ENCODE results near the gene RALGPS1.

RALGPS1 gene

DNA sequence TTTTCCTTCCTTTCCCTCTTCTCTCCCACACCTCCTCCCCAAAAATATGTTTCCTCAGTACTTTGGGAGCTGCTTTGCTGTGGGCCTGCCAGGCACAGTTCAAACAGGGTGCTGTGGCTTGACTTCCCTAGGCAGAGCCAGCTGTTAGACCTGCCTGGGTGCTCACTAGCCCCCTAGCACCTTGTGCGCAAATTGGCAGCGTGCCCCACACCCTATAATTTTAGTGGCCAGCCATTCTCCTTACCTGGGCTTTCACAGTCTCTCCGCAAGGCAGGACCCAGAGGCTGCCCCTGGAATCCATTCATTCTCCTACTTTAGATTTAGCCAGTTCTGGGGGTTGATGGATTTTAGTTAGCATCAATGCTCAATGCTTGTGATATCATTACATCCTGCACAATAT lies 135.6 kb downstream of the RALGPS1 start:
- no peak for DNase-seq (ENCODE audit: low read depth in 1 of 2, low spot score in 1 of 2)

DNA sequence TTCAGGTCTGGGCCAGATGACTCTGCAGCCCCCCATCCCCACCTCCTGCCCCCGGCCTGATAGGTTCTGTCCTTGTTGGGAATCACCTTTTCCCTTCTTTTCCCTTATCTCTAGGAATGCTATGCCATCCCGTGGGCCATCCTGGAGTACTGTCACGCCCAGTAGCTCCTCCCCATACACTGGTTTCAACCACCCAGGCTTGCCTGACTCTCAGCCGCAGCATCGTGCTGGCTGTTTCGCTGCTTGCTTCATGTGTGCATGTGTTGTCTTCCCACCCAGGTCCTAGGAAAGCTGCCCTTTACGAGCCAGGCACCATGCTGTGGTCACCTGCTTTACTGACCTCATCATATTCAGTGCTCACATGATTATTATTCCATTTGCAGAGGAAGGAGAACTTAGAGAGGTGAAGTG lies 136.0 kb downstream of the RALGPS1 start:
- DNase-seq (ENCODE audit: low read depth in 1 of 2, low spot score in 1 of 2): no peak

DNA sequence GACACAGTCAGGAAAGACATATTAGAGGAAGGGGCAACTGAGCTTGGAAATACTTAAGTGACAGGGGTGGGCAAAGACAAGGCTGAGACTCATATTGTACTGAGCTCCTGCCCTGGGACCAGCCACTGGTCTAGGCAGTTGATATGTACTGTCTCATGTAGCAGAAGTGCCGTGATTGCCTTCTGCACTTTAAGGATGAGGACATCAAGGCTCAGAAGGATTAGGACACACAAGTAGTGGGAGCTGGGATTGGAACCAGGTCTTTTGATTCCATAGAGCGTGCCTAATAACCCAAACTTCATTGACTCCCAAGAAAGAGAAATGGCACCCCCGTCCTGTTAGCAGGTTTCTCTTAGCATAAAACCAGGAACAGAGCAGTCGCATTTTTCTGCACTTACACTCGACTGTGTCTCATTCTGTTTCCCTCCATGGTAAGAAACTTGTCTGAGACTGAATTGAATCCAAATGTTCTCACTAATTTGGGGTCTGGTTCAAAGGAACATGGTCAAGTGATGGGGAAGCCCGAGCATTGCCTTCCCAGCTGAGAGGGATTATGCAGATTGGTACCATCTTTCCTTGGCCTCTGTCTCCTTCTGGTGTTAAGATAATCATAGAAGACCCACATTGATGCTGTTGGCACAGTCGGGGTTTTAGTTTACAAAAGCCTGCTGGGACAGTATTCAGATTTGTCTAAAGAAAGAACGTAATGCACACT lies 137.5 kb downstream of the RALGPS1 start:
- no peak for DNase-seq (ENCODE audit: low read depth in 1 of 2, low spot score in 1 of 2)

DNA sequence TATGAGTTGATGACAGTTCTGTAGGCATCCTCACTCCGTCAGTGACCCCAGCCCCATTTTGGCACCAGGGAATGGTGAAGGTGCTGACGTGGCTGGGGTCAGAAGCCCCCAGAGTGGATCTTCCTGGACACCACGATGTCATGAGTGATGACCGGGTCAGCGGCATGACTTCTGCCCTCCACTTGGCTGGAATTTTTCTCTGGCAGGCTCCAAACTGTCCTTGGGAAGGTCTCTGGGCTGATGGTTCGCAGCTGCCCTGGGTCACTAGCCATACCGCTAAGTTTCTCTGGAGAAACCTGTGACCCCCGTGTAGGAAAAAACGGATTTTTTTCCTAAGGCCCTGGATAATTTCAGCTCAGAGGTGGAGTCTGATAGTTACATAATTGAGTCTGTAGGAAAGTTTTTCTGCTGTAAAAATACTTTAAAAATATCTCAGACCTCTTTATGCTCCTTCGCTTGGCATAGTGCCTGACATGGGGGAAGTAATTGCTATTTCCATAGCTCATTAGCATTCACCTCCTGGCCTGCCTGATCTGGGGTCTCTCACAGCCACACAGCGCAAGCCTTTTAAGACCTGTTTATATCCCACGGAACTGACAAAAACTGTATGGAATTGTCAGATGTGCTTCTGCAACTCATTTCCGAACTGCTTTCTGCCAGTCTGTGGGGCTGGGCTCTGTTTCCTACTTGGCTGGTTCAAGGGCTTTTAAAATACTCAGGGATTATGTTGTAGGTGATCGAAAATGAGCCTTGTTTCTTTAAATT lies 138.7 kb downstream of the RALGPS1 start:
- DNase-seq (ENCODE audit: low read depth in 1 of 2, low spot score in 1 of 2): no peak

DNA sequence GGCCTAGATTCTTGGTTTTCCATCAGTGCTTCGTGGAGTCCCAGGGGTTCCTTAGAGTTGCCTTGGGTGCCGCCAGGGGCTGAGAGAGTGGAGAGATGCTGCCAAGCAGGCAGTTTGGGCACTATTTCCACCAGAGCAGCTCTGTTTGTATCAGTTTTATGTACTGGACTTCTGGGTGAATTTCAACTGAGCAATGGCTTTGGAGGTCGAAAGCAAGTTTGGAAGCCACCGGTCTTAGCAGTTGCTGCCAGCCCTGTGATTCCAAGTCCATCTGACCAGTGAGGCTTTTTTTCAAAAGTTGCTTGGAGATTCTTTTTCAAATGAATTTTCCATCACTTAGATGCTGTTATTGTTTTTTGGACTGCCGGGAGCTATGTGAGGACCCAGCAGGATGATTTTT lies 139.4 kb downstream of the RALGPS1 start:
- no peak for DNase-seq (ENCODE audit: low read depth in 1 of 2, low spot score in 1 of 2)

DNA sequence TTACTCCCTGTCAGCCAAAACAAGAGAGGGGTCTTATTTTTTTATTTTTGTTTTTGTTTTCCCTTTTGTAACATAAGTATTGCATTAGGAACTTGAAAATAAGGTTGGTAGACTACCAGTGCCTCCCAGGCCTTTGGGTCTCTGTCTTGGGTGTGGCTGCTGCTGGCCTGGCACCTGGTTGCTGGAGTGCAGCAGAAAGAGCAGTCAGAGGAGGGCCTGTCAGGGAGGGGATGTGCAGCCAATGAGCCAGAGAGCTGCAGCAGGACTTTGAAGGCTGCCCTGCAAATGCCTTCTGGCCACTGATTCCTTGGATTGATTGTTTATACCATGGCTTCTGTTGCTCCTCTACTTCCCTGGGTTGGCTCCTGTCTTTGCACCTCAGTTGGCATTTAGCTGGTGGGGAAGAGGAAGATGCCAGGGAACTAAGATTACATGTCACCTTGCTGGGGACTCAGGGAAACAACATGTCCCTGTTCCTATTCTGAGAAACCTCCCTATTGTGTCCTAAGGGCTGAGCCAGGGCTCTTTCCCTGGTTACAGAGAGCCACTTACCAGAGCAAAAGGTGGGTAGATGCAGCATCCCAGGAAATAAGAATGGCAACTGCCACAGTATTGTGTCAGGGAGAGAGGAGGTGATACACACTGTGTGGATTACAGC lies 141.3 kb downstream of the RALGPS1 start:
- no peak for DNase-seq (ENCODE audit: low read depth in 1 of 2, low spot score in 1 of 2)

DNA sequence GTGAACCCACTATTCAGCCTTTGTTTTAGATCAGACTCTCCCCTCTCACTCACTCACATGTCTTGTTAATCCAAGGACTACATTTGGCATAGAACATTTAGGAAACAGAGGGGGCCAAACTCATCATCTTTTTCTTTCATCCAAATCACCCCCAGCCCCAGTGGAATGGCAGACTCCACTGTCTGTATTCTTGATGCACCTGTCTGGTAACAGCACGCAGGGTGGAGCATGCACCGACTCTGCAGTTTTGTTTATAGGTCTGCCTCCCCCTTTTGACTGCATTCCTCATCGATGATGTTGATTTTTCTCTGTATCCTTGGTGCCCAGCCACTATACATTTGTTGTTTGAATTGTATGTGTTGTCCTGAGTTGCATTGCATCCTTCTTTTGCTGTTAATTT lies 141.9 kb downstream of the RALGPS1 start:
- DNase-seq (ENCODE audit: low read depth in 1 of 2, low spot score in 1 of 2): no peak

DNA sequence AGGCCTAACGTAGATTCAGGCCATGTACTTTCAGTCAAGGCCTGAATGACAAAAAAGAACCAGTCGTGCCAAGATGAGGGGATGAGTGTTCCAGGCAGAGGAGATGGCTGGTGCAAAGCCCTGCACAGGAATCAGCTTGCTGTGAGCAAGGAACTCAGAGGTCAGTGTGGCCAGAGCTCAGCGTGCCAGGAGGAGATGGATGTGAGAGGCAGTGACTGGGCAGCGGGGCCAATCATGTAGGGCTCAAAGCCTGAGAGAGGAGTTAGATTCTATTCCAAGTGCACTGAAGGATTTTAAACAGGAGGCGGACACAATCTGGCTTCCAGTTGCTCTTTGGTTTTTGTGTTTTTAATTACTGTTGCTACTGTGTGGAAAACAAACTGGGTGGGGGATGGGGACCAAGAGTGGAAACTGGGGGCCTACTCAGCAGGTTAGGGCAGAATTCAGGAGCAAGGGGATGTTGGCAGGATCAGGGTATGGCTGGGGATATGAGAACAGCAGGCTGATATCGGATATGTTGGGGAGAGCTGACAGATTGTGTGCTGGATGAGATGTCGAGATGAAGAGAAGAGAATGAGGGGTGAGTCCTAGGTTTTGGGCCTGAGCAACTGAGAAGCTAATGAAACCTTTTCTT lies 143.5 kb downstream of the RALGPS1 start:
- DNase-seq (ENCODE audit: low read depth in 1 of 2, low spot score in 1 of 2): no peak

DNA sequence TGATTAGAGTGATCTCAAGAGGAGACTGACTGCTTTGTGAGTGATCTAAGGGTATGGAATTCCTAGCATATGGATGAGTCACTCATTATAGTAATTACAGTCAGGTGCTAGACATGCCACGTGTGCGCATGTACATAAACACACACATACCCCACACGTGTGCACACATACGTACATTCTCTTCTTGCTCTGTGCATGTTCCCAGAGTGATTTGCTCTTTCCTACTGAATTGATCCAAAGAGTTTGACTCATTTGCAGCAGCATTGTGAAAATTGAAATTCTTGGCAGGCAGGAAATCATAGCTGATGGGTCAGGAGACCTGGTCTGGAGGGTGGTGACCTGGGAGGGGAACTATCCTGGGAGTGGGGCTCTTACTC lies 144.1 kb downstream of the RALGPS1 start:
- no peak for DNase-seq (ENCODE audit: low read depth in 1 of 2, low spot score in 1 of 2)

DNA sequence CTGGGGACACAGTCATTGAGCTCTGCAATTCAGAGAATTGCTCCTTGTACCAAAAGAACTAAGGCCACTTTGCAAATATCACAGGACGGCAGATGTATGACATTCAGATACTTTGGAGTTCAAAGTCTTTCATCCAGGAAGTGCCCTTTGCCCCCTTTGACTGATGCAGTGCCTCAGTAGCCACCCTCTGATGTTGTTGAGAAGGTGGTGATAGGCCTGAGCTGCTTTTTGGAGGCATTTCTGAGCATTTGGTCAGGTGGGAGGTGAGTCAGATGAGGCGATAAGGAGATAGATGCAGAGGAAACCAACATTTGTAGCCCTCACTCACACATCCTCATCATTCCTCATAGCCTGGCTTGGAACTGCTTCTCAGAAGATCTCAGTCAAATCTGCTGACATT lies 144.4 kb downstream of the RALGPS1 start:
- DNase-seq (ENCODE audit: low read depth in 1 of 2, low spot score in 1 of 2): no peak

DNA sequence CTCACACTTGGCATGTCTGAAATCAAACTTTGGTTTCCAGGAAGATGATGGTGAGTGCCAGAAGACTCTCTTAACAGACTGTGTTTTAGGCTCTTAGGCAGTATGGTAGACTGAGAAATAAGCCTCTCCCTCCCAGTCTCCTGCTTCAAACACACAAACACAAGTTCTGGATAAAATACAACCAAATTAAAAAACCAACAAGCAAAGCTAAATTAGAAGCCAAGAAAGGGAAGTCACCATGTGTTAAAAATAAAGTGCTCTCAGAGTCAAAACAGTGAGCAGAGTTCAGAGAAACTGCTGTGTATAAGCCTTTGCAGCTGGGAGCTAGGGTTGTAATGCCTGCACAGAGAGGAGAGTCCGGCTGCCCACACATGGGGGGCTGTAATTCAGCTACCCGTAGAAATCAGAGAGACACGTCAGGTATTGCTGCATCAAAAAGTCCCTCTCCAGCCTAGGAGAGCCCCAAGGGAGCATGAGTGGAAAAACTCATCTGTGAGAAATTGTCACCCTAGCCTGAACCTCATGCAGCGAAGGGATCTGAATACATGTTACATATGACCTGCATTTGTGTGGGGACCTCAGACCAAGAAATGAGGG lies 145.3 kb downstream of the RALGPS1 start:
- no peak for DNase-seq (ENCODE audit: low read depth in 1 of 2, low spot score in 1 of 2)

DNA sequence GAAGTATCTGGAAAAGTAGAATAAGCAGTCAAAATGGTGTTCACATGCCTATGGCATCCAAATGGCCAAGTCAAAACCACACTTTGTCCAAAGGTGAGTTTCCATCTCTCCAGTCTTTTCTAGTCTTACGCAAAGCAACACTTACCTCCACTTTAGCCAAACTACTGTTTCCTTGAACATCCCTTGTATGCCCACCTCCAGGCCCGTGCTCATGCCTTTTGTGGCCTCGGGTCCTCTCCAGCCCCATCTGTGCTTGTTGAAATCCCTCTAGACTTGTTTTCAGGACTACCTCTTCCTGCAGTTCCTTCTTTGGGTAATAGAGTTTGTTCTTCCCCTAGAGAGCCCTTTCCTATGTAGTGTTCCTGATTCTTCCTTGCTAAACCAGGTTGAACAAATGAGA lies 146.8 kb downstream of the RALGPS1 start:
- no peak for DNase-seq (ENCODE audit: low read depth in 1 of 2, low spot score in 1 of 2)

DNA sequence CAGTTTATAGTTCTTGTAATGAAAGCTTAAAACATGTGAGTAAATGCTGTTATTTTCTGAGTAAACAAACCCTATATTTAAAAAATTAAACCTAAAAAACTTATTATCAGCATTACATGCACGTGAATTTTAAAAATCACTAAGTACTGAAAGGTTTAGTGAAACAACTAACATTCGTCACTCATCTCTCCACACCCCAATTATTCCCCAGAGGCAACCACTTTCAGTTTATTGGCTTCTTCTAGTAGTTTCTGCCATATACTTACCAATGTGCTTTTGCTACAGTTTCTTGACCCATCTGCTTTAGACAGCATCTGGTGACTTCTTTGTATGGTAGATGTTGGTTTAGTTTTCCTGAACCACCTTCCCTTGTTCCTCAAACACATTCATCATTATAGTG lies 149.8 kb downstream of the RALGPS1 start:
- DNase-seq (ENCODE audit: low read depth in 1 of 2, low spot score in 1 of 2): no peak

DNA sequence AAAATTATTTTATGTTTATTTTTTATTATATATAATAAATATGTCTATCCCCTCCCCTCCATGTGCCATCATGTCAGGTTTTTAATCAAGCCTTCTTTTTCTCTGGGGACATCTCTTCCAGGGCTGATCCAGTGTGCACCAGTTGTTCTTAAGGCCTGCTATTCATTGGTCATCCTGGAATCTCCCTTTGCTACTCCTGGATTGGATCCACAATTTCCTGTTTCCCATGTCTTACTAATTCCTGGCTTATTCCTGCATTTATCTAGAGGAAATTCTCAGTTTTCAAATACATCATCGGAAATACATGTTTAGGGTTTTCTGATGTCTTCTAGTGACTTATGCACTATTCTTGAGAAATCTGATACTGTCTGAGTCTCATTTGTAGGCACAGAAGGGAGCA lies 151.0 kb downstream of the RALGPS1 start:
- DNase-seq (ENCODE audit: low read depth in 1 of 2, low spot score in 1 of 2): no peak

DNA sequence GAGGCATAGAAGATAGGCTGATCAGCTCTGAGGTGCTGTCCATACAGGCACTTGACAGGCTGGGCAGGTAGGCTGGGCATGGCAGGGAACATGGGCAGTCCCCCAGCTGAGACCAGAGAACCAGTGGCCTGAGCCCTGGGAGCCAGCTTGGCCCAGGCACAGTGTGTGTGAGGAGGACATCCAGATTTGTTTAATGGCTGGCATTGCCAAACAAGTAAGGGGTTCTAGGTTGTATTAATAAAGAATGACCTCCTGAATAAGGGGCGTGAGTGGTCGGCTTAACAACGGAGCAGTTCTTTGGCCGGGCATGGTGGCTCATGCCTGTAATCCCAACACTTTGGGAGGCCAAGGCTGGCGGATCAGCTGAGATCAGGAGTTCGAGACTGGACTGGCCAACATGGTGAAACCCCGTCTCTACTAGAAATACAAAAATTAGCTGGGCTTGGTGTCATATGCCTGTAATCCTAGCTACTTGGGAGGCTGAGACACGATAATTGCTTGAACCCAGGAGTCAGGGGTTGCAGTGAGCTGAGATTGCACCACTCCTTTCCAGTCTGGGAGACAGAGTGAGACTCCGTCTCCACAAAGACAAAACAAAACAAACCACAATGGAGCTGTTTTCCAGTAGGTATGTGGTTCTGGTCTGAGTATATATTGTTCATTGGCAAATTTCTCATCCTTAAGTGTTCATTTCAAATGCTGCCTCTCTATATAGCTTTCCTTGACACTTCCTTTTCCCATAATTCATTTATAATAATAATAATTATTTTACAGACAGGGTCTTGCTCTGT lies 151.7 kb downstream of the RALGPS1 start:
- no peak for DNase-seq (ENCODE audit: low read depth in 1 of 2, low spot score in 1 of 2)

DNA sequence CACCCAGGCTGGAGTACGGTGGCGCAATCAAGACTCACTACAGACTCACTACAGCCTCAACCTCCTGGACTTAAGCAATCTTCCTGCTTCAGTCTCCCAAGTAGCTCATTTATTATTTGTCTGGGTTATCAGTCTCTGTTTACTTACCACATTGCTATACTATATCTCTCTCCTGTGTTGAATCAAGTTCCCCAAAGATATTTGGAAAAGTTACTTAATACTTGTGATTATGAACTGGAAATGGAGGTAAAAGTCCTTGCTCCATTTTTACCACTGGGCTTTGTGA lies 152.2 kb downstream of the RALGPS1 start:
- DNase-seq (ENCODE audit: low read depth in 1 of 2, low spot score in 1 of 2): no peak

DNA sequence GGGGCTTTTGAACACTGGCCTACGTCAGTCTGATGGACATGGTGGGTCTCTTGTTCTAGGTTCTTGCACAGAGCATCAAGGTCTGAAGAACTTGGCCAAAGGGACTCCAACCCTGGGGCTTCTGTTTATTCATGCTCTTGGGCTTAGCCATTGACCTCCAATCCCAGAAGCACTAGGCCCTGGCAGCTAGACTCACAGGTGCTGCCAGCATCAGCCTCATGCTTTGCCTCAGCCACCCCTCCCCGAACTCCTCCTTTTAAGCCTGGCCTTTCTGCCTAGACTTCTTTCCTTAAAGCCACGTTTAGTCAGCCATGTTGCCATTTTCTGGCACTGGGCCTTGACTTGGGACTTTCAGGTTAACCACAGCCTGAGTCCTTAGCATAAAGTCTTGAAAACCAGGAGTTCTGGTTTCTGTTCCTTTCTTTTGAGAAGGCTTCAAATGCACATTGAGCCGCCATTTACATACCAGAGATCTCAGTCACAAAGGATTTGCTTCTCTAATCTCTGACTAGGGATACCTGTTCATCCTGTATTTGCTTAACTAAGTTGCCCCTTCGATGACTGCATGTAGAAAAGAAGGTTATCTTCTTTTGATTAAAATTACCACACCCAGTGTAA lies 153.1 kb downstream of the RALGPS1 start:
- DNase-seq (ENCODE audit: low read depth in 1 of 2, low spot score in 1 of 2): no peak

DNA sequence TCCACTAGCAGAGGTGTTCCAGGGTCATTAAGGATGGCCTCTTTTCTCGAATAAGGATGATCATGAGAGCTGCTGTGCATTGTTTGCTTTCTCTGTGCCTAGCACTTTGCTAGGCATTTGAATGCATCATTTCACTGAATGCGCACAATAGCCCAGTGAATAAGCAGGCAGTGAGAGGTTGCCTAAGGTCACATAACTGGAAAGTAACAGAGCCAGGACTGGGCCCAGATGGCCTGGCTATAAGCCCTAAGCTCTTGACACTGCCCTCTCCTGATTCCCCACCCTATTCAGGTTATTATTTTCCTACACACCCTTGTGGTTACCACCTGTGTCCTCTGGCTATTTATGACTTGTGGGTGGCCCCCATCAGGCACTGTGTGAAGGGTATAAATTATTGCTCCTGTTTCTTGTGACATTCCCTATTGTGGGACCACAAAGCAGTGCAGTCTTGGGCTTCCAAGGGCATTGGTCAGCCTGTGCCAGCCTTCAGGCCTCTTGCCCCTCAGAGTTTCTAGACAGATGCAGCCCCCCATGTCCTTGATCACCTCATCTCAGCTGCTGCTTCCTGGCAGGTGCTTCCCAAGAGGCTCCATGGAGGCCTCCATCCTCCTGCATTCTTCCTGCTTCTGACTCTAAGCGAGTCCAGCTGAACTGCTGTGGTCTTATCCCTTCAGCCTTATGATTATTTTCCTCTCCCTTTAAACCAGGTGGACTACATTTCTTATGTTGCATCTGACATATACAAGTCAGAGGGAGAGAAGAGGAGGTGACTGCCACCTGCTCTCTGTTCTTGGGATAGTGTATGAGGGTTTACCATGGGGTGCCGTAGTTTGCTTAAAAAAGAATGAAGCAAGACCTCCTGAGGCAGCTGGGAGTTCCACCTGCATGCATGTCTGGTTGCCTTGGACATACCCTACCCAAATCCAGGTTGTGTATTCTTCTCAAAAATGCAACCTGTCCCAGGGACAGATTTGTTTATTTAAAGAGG lies 160.3 kb downstream of the RALGPS1 start:
- no peak for DNase-seq (ENCODE audit: low read depth in 1 of 2, low spot score in 1 of 2)

DNA sequence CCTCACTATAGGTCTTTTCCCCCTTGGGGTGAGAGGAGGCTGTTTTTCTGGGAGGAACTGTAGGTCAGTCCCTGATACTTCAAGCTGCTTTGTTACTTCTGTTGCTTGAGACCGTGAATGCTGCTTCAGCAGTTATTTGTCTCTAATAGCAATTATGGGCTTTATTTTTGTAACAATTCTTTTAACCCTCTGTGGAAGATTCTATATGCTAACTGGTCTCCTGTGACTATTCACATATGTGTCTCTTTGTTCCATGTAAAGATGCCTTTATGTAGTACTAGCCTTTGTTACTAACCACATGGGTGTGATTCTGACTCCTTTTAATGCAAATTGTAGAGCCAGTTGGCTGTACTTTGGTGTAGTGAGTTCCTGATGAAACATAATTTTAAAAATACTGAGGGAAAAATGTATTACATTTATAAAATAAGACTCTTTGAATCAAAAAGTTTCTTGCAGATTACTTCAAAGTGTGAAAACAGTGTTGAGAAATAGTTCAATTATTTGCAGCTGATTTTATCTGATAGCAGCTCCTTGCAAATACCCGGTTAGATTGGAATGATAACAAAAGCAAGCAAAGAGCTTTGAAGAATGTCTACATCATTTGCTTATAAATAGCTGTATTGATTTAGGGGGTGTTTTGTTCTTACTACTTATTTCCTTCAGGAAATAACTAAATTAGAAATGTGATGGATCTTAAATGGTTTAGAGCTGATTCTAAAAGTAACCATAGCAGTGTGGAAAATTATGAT lies 161.2 kb downstream of the RALGPS1 start:
- no peak for DNase-seq (ENCODE audit: low read depth in 1 of 2, low spot score in 1 of 2)
